ENCODE results near the gene KIAA1614. TPM values are rescaled to one million over a fixed set of nuclear protein-coding genes. Genes with fewer than 3 reads are reported as not detected.

Gene KIAA1614
- total RNA-seq, 1 donor from 2014 or later: 0.56 TPM

DNA sequence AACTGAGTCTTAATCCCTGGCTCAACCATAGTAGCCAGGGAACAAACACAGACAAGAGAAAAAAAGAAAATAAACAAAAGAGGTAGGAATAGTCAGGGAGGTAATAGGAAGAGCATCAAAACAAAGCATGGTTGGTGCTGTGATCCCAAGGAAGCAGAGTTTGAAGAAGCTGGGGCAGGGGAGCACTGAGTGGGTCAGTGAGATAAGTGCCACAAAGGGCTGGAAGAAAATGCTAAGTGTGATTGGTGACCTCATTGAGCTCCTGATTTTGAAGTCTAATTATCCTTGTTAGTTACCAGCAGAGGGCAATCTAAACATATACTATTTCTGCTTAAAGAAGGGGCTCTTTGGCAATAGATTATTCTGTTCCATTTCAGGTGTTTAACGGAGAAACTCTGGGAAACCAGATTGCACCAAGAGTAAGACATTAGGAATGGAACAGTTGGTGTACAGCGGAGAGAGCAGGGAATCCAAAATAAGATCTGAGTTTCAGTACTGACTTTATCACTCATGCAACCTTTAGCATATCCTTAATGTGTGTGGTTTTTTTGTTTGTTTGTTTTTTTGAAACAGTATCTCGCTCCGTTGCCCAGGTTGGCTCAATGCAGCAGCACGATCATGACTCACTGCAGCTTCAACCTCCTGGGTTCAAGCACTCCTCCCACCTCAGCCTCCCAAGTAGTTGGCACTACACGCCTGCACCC lies 30.7 kb upstream of the KIAA1614 start:
- Histone ChIP-seq H3K9me3 (ENCODE audit: low read depth) (no peaks in the 10 kb centered on the region), H3K27ac (no peak overlapping the region), H3K27me3 (no peaks in the 10 kb centered on the region), H3K4me2 (no peak overlapping the region), H3K4me1 (peaks cover 13% of the 10 kb centered on the region), H3K4me3 (no peak overlapping the region), H3K36me3 (no peaks in the 10 kb centered on the region), H2AFZ (replicated peaks) (no peak overlapping the region), H4K20me1 (ENCODE audit: low read depth) (no peaks in the 10 kb centered on the region), H3F3A (ENCODE audit: low read depth) (peaks cover 32% of the 10 kb centered on the region), H3K9ac (no peak overlapping the region), H3K79me2 (ENCODE audit: low read depth) (no peaks in the 10 kb centered on the region)
- Mint-ChIP-seq H3K36me3 (peaks cover 7% of the 10 kb centered on the region), H3K9me3 (no peaks in the 10 kb centered on the region), H3K27me3 (ENCODE audit: insufficient read depth, low read depth) (no peaks in the 10 kb centered on the region), H3K4me1 (no peaks in the 10 kb centered on the region), H3K4me3 (no peak overlapping the region), H3K27ac (no peak overlapping the region)
- TF ChIP-seq EZH2 (IDR thresholded peaks at IDR 0.05) (no peak), CTCF (IDR thresholded peaks at IDR 0.05) (peak; percentile 66), EZH2phosphoT487 (IDR thresholded peaks at IDR 0.05) (no peak)
- DNase-seq (ENCODE audit: low spot score): peak; percentile 71

GRCh38 chr1:180884588-180885300 lies 28.0 kb upstream of the KIAA1614 start:
- Histone ChIP-seq H3K79me2 (ENCODE audit: low read depth) (no peaks in the 10 kb centered on the region), H3K36me3 (no peaks in the 10 kb centered on the region), H3K4me1 (no peaks in the 10 kb centered on the region), H3K27ac (no peak overlapping the region), H3K4me3 (no peak overlapping the region), H4K20me1 (ENCODE audit: low read depth) (no peaks in the 10 kb centered on the region), H3F3A (ENCODE audit: low read depth) (peaks cover 12% of the 10 kb centered on the region), H3K9me3 (ENCODE audit: low read depth) (no peaks in the 10 kb centered on the region), H3K9ac (no peak overlapping the region), H3K4me2 (no peak overlapping the region), H2AFZ (replicated peaks) (no peak overlapping the region), H3K27me3 (no peaks in the 10 kb centered on the region)
- DNase-seq (ENCODE audit: low spot score): no peak
- no peaks in the 10 kb centered on the region for H3K9me3 Mint-ChIP-seq
- H3K27me3 Mint-ChIP-seq (ENCODE audit: insufficient read depth, low read depth): no peaks in the 10 kb centered on the region
- no peaks in the 10 kb centered on the region for H3K4me1 Mint-ChIP-seq
- no peak overlapping the region for H3K27ac Mint-ChIP-seq
- TF ChIP-seq CTCF (IDR thresholded peaks at IDR 0.05): no peak
- TF ChIP-seq EZH2 (IDR thresholded peaks at IDR 0.05): no peak
- TF ChIP-seq EZH2phosphoT487 (IDR thresholded peaks at IDR 0.05): no peak
- peaks cover 9% of the 10 kb centered on the region for H3K36me3 Mint-ChIP-seq
- no peak overlapping the region for H3K4me3 Mint-ChIP-seq

DNA sequence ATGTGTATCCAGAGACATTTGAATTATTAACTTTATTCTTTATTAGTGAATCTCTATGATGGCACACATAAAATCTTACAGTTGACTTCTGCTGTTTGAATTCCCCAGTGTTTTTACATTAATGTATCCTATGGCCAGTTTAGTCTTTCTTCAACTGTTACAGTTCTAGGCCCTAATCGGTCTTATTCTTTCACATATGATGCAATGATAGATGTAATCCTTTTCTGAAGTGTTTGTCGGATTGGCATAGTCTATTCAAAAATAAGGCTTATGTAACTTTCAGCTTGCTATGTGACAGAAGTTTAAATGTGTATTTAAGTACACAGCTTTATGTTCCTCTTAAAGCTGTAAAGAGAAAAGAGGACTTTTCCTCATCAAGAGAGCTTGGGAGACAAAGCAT lies 26.4 kb upstream of the KIAA1614 start:
- H3K4me1 Mint-ChIP-seq: no peaks in the 10 kb centered on the region
- no peak for TF ChIP-seq CTCF (IDR thresholded peaks at IDR 0.05)
- no peak for TF ChIP-seq EZH2phosphoT487 (IDR thresholded peaks at IDR 0.05)
- TF ChIP-seq EZH2 (IDR thresholded peaks at IDR 0.05): no peak
- no peak overlapping the region for H3K27ac Mint-ChIP-seq
- peaks cover 7% of the 10 kb centered on the region for H3K36me3 Mint-ChIP-seq
- H3F3A ChIP-seq (ENCODE audit: low read depth): peaks cover 8% of the 10 kb centered on the region
- no peaks in the 10 kb centered on the region for H4K20me1 ChIP-seq (ENCODE audit: low read depth)
- H3K36me3 ChIP-seq: no peaks in the 10 kb centered on the region
- no peak overlapping the region for H3K4me3 Mint-ChIP-seq
- no peak for DNase-seq (ENCODE audit: low spot score)
- no peaks in the 10 kb centered on the region for H3K27me3 Mint-ChIP-seq (ENCODE audit: insufficient read depth, low read depth)
- H3K79me2 ChIP-seq (ENCODE audit: low read depth): no peaks in the 10 kb centered on the region
- no peaks in the 10 kb centered on the region for H3K4me1 ChIP-seq
- H3K9me3 Mint-ChIP-seq: no peaks in the 10 kb centered on the region
- no peaks in the 10 kb centered on the region for H3K9me3 ChIP-seq (ENCODE audit: low read depth)
- no peak overlapping the region for H3K27ac ChIP-seq
- no peak overlapping the region for H3K9ac ChIP-seq
- H3K4me3 ChIP-seq: no peak overlapping the region
- H3K27me3 ChIP-seq: no peaks in the 10 kb centered on the region
- H3K4me2 ChIP-seq: no peak overlapping the region
- H2AFZ ChIP-seq (replicated peaks): no peak overlapping the region

Measured in neural progenitor cell (in vitro differentiated cells).